ENCODE data around the gene ZBTB1.

Gene ZBTB1
- 84.7 to 195 reads per million in 2 experiments for total RNA-seq

GRCh38 chr14:64504310-64504896 lies at the start of gene ZBTB1:
TSS of gene ZBTB1 (plus strand) at chr14:64504770. CDS start at chr14:64521505, 16,735 bp downstream.
- peak; percentile 77 for DNase-seq (ENCODE audit: low read depth)

- no peak for DNase-seq (ENCODE audit: low read depth)
Measured at GRCh38 chr14:64459405-64460136, 45.0 kb upstream of the ZBTB1 start.

- no peak for DNase-seq (ENCODE audit: low read depth)
Measured at GRCh38 chr14:64461221-64461620, 43.3 kb upstream of the ZBTB1 start.

GRCh38 chr14:64463195-64463594 lies 41.4 kb upstream of the ZBTB1 start:
- DNase-seq (ENCODE audit: low read depth), result no peak

- DNase-seq (ENCODE audit: low read depth), result no peak
Measured at GRCh38 chr14:64463873-64464272, 40.7 kb upstream of the ZBTB1 start.

GRCh38 chr14:64464651-64465050 lies 39.9 kb upstream of the ZBTB1 start:
- DNase-seq (ENCODE audit: low read depth), result no peak

- peak; percentile 61 for DNase-seq (ENCODE audit: low read depth)
Measured at GRCh38 chr14:64465191-64465822, 39.3 kb upstream of the ZBTB1 start, which contains the start of gene AKAP5. TSS of gene AKAP5 (plus strand) at chr14:64465499. CDS start at chr14:64468395, 2,896 bp downstream.

- DNase-seq (ENCODE audit: low read depth), result no peak
Measured at GRCh38 chr14:64465831-64466554, 38.6 kb upstream of the ZBTB1 start.

GRCh38 chr14:64467101-64467500 lies 37.5 kb upstream of the ZBTB1 start:
- no peak for DNase-seq (ENCODE audit: low read depth)

GRCh38 chr14:64467566-64467965 lies 37.0 kb upstream of the ZBTB1 start:
- DNase-seq (ENCODE audit: low read depth), result no peak

- DNase-seq (ENCODE audit: low read depth), result no peak
Measured at GRCh38 chr14:64468451-64468850, 36.1 kb upstream of the ZBTB1 start.

GRCh38 chr14:64474041-64474440 lies 30.5 kb upstream of the ZBTB1 start:
- no peak for DNase-seq (ENCODE audit: low read depth)

- no peak for DNase-seq (ENCODE audit: low read depth)
Measured at GRCh38 chr14:64474698-64475097, 29.9 kb upstream of the ZBTB1 start.

- no peak for DNase-seq (ENCODE audit: low read depth)
Measured at GRCh38 chr14:64475585-64476273, 28.8 kb upstream of the ZBTB1 start.

GRCh38 chr14:64476438-64476837 lies 28.1 kb upstream of the ZBTB1 start:
- no peak for DNase-seq (ENCODE audit: low read depth)

GRCh38 chr14:64478634-64479250 lies 25.8 kb upstream of the ZBTB1 start:
- DNase-seq (ENCODE audit: low read depth), result no peak

- no peak for DNase-seq (ENCODE audit: low read depth)
Measured at GRCh38 chr14:64488590-64489099, 15.9 kb upstream of the ZBTB1 start.

GRCh38 chr14:64491637-64492036 lies 12.9 kb upstream of the ZBTB1 start:
- no peak for DNase-seq (ENCODE audit: low read depth)

GRCh38 chr14:64493455-64493854 lies 11.1 kb upstream of the ZBTB1 start:
- DNase-seq (ENCODE audit: low read depth), result no peak

GRCh38 chr14:64495252-64495651 lies 9.3 kb upstream of the ZBTB1 start:
- no peak for DNase-seq (ENCODE audit: low read depth)

- no peak for DNase-seq (ENCODE audit: low read depth)
Measured at GRCh38 chr14:64496764-64497163, 7.8 kb upstream of the ZBTB1 start.
